Heart left ventricle (tissue), 13 donors: ENCODE data around the gene RASEF.

Experiments
- CTCF ChIP-seq, 12 donors: fragments of 200-600 bp; sonication (generic) in 4 of 12; IDR thresholded peaks; one replicate each; pipeline versions ENCODE4 v1.5.0 to v1.8.0; 2018 to 2022; ENCODE audit warnings: antibody characterized with exemption in 12 of 12, mild to moderate bottlenecking in 5 of 12
- POLR2A ChIP-seq, 2 donors: fragments of 450-650 bp; IDR thresholded peaks; one replicate each; pipeline ENCODE4 v1.6.1; 2017; ENCODE audit warnings: antibody characterized with exemption in 2 of 2, mild to moderate bottlenecking in 2 of 2, moderate library complexity in 2 of 2
- donor health status: ischemic (EF 13 %, LVEDD 7.1; RV severe dilation, severe dysfunction).
- donor health status: DM: no; HTN: yes; CAD: no.
- donor health status: DM: no; HTN: no; CAD: no.
- donor health status: ischemic (EF 25% LVEDD 6.9; RV normal size, moderate dysfunction).
- donor health status: ischemic (EF 25% LVEDD 5.7; RV mildly dilated, moderate dysfunction).
- donor health status: ischemic (EF 35%, LVEDD 5.7; RV mildly dilated, moderate dysfunction).
- donor health status: nonischemic (EF 11% LVEDD 7.7; RV severe dilation, severe dysfunction).
- donor health status: DM: yes; HTN: yes; CAD: no.
- donor health status: PGD.
- donor health status: ischemic (EF 29% LVEDD 5.4; RV normal size, mild dysfunction).
- donor health status: nonischemic (EF 23%, LVEDD 6.1; RV moderate dilation, normal function).

DNA sequence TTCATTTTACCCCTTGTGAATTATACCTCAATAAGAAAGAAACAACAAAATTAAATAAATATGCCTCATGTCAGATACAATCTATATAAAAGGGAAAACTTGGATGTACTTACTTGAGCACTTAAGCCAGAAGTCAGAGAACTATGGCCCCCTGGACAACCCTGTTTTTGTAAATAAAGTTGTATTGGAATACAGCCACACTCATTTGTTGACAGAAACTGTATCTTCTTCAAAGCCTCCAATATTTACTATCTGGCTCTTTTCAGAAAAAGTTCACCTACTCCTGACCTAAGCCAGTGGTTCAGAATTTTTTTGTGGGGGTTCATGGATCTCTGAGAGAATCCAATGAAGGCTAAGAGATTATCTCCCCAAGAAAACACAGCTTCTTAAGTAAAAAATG, 45.3 kb upstream of the RASEF start:
- no peak for TF ChIP-seq CTCF (IDR thresholded peaks at IDR 0.05)
- no peak for TF ChIP-seq POLR2A (IDR thresholded peaks at IDR 0.05)
